SIG-M5 (cell line): ENCODE results near the gene LSAMP.
A peak's percentile ranks its signal among the peaks of the same experiment; 100 is the strongest.

Experiments
- DNase-seq: peaks from one replicate; lab custom pipeline; 2025; lab: John Stamatoyannopoulos, UW

LSAMP gene

DNA sequence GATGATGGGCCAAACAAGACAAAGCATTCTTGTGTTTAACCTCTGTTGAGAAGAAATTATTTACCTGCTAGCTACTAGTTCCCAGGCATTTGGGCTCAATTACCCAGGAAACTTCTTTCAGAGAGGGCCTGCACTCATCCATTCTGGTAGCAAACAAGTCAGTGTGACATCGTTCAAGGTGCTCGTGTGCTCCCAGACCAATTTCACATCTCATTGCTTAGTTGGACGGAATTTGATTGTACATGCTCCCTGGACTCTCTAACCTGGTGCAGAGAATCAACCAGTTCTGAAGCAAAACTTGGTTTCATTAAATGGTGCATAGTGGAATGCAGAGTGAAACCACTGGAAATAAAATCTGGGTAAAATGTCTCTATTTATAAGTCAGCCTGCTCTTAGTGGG, 392.7 kb downstream of the LSAMP start:
- no peak for DNase-seq

DNA sequence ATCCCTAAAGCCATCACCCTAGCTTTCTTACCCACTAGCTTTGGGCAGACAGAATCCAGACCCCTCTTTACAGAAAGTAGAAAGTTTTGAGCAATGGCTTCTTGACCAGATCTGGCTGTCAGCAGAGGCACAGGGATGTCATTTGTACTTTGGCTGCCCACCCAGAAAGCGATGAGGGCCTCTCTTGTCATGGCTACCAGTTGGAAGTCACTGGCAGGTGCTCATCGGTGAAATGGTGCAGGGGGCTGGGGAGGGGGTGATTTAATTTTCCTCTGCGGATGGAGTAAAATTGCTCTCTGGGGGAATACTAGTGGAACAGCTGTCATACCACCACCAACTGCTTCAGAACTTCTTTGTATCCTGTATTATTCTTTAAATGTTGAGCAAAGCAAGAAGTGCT, 393.7 kb downstream of the LSAMP start:
- DNase-seq: no peak

- DNase-seq: no peak
These were observed 394.2 kb downstream of the LSAMP start for GRCh38 chr3:116051040-116051439.

DNA sequence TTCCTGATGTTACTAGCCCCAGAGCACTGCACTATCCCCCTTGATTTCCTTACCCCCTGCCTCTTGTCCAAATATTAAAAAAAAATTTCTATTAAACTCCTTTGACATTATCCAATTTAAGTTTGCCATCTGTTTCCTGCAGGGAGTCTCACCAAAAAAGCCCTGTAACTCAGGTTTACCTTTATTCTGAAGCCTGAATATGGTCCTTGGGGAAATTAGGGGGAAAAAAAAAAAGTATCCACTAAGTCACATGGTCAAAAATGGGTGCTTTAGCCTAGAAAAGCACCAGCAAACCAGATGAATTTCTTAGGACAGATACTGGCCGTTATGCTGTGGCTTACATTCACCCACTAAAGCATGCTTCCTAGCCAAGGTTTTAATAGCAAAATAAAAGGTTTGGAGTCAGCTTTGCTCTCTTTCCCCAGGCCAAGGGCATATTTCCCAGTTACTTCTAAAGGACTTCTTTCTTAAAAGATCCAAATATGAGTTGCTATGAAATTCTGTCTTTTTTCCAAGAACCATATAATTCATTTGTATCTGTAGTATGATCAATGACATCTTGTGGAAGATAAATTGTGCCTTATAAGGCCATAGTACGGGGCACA, 394.9 kb downstream of the LSAMP start:
- DNase-seq: no peak

DNA sequence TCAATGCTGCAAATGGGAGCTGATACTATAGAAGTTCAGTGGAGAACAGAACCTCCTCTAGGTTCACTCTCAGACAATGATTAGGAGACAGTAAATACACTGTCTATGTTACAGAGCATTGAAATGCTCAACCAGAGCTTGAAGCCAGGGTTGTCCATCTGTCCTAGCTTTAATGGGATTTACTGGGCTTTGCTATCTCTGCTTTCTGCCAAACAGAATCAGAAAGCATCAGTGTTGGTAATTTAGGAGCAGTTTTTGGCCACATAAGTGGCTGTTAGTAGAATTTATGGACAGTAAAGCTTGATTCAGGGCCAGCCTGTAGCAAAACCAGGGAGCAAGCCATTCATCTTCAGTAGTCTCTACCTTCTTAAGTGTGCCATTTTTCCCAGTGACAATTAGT, 396.3 kb downstream of the LSAMP start:
- no peak for DNase-seq

DNA sequence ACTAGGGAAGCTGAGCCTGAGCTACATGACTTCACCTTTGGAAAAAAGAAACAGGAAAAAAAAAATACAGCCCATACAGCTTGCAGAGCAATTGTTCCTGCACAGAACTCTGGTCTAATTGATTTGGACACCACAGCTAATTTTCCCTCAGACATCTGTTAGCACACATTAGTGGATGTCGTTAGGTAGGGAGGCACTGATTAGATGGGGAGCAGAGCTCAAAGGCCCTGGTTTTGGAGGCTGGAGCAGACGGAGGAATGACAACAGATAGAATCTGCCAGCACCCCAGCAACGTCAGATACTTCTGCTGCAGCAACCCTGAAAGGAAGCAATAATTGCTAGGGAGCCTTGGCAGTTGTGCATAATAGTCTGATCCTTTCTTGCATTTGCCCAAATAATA, 398.9 kb downstream of the LSAMP start:
- DNase-seq: no peak

DNA sequence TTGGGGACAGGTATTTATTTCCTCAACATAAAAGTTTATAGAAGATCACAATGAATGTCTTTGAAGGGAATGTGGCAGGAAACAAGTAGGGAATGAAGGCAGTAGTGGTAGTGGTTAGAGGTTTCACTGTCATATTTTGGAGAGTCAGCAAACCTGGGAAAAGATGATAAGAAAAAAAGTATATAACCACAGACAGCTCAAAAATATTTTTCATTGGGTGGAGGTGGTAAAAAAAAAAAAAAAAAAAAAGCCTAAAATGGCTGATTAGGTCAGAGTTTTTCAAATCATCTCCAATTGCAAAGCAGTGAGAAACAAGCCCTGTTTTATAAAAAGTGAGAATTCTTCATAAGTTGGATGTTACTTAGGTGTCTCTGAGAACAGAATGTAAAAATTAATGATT, 400.0 kb downstream of the LSAMP start:
- no peak for DNase-seq

DNA sequence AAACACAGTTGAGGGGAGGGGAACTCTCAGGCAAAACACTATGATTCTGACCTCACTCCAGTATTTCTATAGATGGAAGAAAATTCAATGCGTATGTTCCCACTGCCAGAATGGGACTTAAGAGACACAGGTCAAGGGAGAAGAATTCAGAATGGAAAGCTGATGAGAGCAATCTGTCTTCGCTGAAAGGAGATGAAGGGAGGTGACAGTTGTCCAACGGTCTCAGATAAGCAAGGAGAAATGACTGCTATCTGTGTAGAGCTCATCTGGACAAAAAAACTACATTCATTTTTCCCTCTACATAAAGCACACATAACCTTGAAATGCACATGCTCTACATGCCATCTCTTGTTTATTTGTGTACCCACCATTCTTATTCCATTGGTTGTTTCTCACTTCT, 405.1 kb downstream of the LSAMP start:
- no peak for DNase-seq

GRCh38 chr3:116039651-116039985, 405.7 kb downstream of the LSAMP start:
- DNase-seq: no peak

DNA sequence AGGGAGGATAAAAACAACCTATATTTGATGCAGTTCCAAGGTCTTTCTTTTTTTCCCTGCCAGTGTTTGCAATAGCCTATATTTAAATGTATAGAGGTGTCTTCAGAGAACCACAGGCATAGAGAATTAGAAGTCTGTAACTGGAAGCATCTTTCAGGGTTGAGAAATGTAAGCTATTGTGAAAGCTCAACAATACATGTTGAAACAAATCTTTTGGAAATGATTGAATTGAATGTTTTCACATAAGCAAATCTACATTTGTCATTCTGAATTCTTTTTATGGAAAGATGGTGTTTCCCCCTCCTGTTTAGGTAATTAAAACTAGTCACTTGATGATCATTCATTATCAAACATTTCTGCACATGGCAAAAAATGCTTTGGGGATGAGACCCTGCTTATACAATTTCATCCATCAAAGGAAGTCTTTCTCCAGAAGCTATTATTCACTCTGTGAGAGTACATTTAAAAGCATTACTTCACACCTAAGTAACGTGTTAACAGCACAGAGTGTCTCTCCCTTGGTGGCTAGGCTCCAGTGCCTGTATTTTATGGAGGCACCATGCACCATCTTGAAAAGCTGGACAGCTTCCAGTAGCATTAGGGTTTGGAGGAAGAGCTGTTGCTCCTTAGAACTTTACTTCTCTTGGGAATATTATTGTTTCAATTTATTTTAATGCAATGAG, 406.2 kb downstream of the LSAMP start:
- peak; percentile 25 for DNase-seq

GRCh38 chr3:116037954-116038911, 407.1 kb downstream of the LSAMP start:
- peak; percentile 87 for DNase-seq

DNA sequence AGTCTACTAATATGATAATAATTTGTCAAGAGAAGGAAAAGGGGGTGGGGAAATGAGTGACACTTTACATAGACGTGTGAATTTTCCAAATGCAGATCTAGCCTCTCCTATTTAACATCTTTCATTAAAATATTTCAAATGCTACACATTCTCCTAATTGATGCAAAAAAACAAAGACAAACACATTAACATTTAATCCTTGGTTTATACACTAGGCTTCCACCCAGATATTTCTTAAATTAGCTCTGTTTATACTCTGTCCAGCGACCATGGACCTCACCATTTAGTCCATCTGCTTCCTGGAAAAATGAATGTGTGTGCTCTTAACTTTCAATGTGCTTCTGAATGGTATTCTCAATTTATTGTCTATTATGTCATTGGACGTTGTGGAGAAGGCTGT, 409.9 kb downstream of the LSAMP start:
- no peak for DNase-seq

- DNase-seq: no peak
These were observed 410.5 kb downstream of the LSAMP start for GRCh38 chr3:116034794-116035193.

GRCh38 chr3:116034086-116034485, 411.2 kb downstream of the LSAMP start:
- no peak for DNase-seq

DNA sequence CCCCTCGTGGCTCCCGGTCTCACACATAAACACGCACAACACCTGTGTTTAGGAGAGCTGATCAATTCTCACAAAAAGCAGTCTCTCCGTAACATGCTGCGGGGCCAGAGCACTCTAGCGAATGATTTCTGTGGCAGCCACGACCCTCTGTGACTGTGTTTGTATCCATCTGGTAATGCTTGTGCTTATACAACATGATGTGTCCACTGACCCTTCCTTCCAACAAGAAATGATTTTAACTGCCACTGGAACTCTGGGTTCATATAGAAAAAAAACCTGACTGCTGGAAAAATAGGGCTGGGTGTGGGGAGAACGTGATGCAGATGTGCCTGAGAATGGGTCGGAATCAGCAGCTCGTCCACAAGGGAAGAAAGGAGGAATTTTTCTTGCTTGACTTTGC, 411.8 kb downstream of the LSAMP start:
- no peak for DNase-seq

- DNase-seq: no peak
These were observed 413.1 kb downstream of the LSAMP start for GRCh38 chr3:116032176-116032575.

DNA sequence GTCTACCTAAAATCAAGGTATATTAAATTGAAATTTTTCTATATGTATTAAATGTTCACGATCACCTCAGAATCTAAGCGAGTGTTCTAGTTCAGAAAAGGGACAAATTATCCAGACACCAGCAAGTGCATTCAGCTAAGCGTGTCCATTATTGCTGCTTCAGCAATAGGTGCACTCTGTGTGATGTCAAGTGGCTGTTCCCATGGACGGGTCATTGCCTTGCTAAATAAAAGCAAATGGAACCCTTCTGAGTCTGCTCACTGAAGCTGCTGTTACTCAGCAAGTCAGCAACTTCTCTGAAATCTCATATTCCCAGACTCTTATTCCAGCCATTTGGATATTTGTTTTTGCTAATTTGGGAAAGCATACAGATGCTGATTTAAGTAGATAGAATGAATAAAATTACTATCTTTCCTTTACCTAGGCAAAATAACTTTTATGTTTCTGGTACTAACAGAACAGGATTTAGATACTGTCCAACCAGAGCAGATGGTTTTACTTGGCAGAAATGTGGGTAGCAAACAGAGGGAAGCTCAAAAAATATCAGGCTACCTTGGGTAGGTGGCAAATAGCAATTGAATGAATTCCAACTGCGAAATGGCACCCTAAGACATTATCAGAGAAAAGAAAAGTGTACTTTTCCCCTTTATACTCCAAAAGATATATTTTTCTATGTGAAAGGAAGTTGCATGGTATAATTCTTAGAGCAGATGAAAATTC, 415.0 kb downstream of the LSAMP start:
- no peak for DNase-seq

DNA sequence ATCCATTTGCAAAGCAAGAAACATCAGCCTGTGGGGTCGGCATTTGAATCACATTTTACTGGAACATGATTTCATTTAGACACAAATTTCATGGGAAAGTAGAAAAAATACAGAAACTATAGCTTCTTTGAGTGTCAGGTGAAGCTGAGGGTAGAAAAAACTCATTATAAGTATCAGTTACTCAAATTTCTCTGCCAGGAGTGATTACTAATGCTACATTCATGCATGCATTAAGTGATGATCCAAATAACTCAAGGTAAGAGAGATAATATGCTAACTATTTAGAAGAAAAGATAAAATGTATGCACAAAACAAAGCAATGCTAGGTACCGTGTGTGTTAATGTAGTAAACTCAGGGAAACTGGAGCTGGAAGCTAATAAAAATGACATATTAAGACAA, 416.0 kb downstream of the LSAMP start:
- no peak for DNase-seq

GRCh38 chr3:116028157-116028556, 417.1 kb downstream of the LSAMP start:
- no peak for DNase-seq

DNA sequence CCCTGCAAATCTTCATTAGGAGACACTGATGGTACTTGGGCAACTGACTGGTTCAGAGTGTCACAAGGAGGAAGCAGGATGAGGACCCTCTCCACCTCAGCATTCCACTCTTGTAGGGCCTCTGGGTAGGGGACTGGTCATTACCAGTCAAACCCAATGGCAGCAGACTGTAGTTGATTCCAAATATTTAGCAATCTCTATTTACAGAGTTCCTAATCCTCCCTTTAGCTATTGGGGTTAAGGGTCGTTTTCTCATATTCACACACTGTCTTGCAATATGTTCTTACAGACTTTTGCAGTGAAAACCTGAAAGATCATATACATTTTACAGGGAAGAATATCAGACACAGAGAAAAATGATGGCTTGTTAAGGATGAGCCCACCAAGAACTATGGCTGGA, 424.3 kb downstream of the LSAMP start:
- no peak for DNase-seq

- DNase-seq: no peak
These were observed 424.8 kb downstream of the LSAMP start for GRCh38 chr3:116020495-116020894.

GRCh38 chr3:116019254-116019763, 426.0 kb downstream of the LSAMP start:
- no peak for DNase-seq
